ENCODE results near the gene ZNFX1.
"Not testable (repeated sequence)": the region's sequence is repeated elsewhere in the genome, so short reads cannot be mapped to it uniquely, and the experiment has no call there.

ZNFX1 gene

DNA sequence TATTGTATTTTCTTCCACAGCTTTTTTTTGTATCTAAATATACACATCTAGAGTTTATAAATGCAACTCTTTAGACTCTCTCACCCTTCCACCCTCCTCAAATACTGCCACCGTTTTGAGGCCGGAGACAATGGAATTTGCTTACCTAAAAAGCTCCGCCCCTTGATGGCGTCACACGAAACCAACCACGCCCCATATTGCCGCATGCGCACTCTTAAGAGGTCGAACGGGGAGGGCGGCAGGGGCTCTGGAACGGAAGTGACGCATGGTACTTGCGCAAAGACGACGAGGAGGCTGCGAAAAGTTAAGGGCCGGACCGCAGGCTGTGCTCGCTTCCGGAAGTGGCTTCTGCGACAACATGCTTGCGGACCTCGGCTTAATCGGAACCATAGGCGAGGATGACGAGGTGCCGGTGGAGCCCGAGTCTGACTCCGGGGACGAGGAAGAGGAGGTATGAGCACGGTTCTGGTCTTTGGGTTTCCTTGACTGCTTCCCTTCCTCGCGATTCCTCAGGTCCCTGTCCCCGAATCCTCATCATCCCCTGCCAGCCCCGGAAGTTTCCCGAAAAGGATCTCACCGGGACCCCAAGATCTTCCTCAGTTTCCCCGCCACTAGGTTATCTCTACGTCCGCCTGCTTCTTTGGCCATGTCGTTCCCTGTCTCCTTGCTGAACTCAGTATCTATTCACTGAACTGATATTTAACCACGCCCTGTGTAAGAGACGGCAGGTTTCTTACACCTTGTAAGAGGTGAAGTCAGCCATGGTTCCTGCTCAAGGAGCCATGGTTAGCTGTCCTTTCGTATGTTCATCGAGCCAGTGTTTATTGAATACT lies 58.5 kb downstream of the ZNFX1 start, which contains the start of gene DDX27:
Gene DDX27 (plus strand): TSS at position 326 of the 833 bp plus-strand sequence. CDS start 33 bp downstream, at position 359.
- H3K4me1 ChIP-seq (ENCODE audit: control insufficient read depth, insufficient read depth, low read length): peaks cover 10% of the 10 kb centered on the region
- H3K9ac ChIP-seq (ENCODE audit: low read length): peak within 1 kb of the TSS; percentile 95
- H3K27me3 ChIP-seq (replicated peaks; ENCODE audit: control insufficient read depth, insufficient read depth, low read length): no peaks in the 10 kb centered on the region
- peak; percentile 100 for DNase-seq (ENCODE audit: low read depth)
- peaks cover 28% of the 10 kb centered on the region for H3K36me3 ChIP-seq (ENCODE audit: control insufficient read depth, insufficient read depth, low read length, severe bottlenecking)
- H3K4me3 ChIP-seq (ENCODE audit: low read length): peak within 1 kb of the TSS; percentile 99
- H3K9me3 ChIP-seq (ENCODE audit: control insufficient read depth, low read length): no peaks in the 10 kb centered on the region

DNA sequence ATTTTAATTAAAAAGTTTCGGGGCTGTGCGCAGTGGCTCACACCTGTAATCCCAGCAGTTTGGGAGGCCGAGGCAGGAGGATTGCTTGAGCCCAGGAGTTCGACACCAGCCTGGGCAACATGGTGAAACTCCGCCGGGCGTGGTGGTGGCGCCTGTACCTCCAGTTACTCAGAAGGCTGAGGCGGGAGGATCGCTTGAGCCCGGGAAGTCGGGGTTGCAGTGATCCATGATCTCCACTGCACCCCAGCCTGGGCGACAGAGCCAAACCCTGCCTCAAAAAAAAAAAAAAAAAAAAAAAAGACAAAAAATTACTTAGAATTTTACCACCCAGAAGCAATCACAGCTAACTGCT lies 59.1 kb downstream of the ZNFX1 start:
- H3K4me3 ChIP-seq (ENCODE audit: low read length): peak overlapping the region; percentile 99
- H3K36me3 ChIP-seq (ENCODE audit: control insufficient read depth, insufficient read depth, low read length, severe bottlenecking): peaks cover 22% of the 10 kb centered on the region
- H3K9me3 ChIP-seq (ENCODE audit: control insufficient read depth, low read length); DNase-seq (ENCODE audit: low read depth); H3K4me1 ChIP-seq (ENCODE audit: control insufficient read depth, insufficient read depth, low read length); H3K27me3 ChIP-seq (replicated peaks; ENCODE audit: control insufficient read depth, insufficient read depth, low read length): not testable (repeated sequence)
- H3K9ac ChIP-seq (ENCODE audit: low read length): peak overlapping the region; percentile 95

GRCh38 chr20:49216991-49217578 lies 60.8 kb downstream of the ZNFX1 start:
- H3K9me3 ChIP-seq (ENCODE audit: control insufficient read depth, low read length): no peaks in the 10 kb centered on the region
- H3K36me3 ChIP-seq (ENCODE audit: control insufficient read depth, insufficient read depth, low read length, severe bottlenecking): peaks cover 8% of the 10 kb centered on the region
- H3K4me1 ChIP-seq (ENCODE audit: control insufficient read depth, insufficient read depth, low read length): peaks cover 10% of the 10 kb centered on the region
- H3K4me3 ChIP-seq (ENCODE audit: low read length): no peak overlapping the region
- no peaks in the 10 kb centered on the region for H3K27me3 ChIP-seq (replicated peaks; ENCODE audit: control insufficient read depth, insufficient read depth, low read length)
- peak; percentile 98 for DNase-seq (ENCODE audit: low read depth)
- H3K9ac ChIP-seq (ENCODE audit: low read length): peak overlapping the region; percentile 10

DNA sequence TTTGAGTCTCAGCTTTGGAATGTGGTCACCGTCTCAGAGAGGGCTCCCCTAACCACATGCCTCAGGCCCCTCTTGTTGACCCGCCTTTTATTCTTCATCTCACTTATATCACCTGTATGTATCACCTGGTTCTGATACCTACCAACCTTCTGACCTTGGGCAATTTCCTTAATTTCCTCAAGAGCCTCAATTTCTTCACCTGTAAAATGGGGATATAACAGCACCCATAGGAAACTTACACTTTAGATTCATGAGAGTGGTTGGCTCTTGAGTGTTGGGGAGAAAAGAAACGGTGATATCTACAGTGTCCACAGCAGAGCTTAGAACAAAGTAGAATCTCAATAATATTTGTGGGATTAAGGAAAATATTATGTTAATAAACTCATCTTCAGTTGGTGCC lies 62.6 kb downstream of the ZNFX1 start:
- Histone ChIP-seq H3K36me3 (ENCODE audit: control insufficient read depth, insufficient read depth, low read length, severe bottlenecking) (no peaks in the 10 kb centered on the region), H3K9me3 (ENCODE audit: control insufficient read depth, low read length) (peaks cover 3% of the 10 kb centered on the region), H3K4me3 (ENCODE audit: low read length) (no peak overlapping the region), H3K9ac (ENCODE audit: low read length) (no peak overlapping the region), H3K27me3 (replicated peaks; ENCODE audit: control insufficient read depth, insufficient read depth, low read length) (no peaks in the 10 kb centered on the region), H3K4me1 (ENCODE audit: control insufficient read depth, insufficient read depth, low read length) (peaks cover 12% of the 10 kb centered on the region)
- no peak for DNase-seq (ENCODE audit: low read depth)

- H3K36me3 ChIP-seq (ENCODE audit: control insufficient read depth, insufficient read depth, low read length, severe bottlenecking): no peaks in the 10 kb centered on the region
- H3K4me3 ChIP-seq (ENCODE audit: low read length): no peak overlapping the region
- no peaks in the 10 kb centered on the region for H3K27me3 ChIP-seq (replicated peaks; ENCODE audit: control insufficient read depth, insufficient read depth, low read length)
- H3K9ac ChIP-seq (ENCODE audit: low read length): no peak overlapping the region
- no peak for DNase-seq (ENCODE audit: low read depth)
- peaks cover 6% of the 10 kb centered on the region for H3K9me3 ChIP-seq (ENCODE audit: control insufficient read depth, low read length)
- peaks cover 8% of the 10 kb centered on the region for H3K4me1 ChIP-seq (ENCODE audit: control insufficient read depth, insufficient read depth, low read length)
Measured at GRCh38 chr20:49214571-49214970, 63.3 kb downstream of the ZNFX1 start.

GRCh38 chr20:49210757-49211110 lies 67.1 kb downstream of the ZNFX1 start:
- Histone ChIP-seq H3K9ac (ENCODE audit: low read length) (no peak overlapping the region), H3K4me1 (ENCODE audit: control insufficient read depth, insufficient read depth, low read length) (peaks cover 8% of the 10 kb centered on the region), H3K36me3 (ENCODE audit: control insufficient read depth, insufficient read depth, low read length, severe bottlenecking) (no peaks in the 10 kb centered on the region), H3K9me3 (ENCODE audit: control insufficient read depth, low read length) (peaks cover 6% of the 10 kb centered on the region), H3K4me3 (ENCODE audit: low read length) (no peak overlapping the region), H3K27me3 (replicated peaks; ENCODE audit: control insufficient read depth, insufficient read depth, low read length) (no peaks in the 10 kb centered on the region)
- peak; percentile 49 for DNase-seq (ENCODE audit: low read depth)

DNA sequence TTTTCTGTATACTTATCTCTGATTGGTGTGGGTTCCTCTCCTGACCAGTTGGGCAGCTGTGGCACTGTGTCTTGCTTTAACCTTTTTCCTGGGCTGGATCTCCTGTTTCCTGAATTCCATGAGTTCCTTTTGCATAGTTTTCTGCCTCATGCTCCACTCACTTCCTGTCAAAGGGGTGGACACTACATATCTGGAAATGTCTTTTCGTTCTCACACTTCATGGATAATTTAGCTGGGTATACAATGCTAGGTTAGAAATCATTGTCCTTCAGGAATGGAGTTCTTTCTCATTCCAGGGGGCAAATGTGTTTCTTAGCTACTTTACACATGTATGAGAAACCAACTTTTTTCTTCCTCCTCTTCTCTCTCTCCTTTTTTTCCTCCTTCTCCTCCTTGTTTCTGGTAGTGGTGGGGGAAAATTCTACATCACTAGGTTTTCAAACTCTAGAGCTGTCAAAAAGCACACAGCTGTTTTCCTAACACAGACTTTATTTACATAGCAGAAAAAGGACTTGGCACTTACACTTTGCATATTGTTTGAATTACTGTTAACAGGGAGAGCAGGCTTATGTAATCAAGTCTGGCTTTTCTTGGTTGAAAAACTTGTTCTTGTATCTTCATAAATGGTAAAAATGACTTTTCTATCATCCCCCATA lies 67.6 kb downstream of the ZNFX1 start:
- Histone ChIP-seq H3K36me3 (ENCODE audit: control insufficient read depth, insufficient read depth, low read length, severe bottlenecking) (no peaks in the 10 kb centered on the region), H3K9ac (ENCODE audit: low read length) (no peak overlapping the region), H3K4me3 (ENCODE audit: low read length) (no peak overlapping the region), H3K9me3 (ENCODE audit: control insufficient read depth, low read length) (peaks cover 6% of the 10 kb centered on the region), H3K4me1 (ENCODE audit: control insufficient read depth, insufficient read depth, low read length) (peaks cover 8% of the 10 kb centered on the region), H3K27me3 (replicated peaks; ENCODE audit: control insufficient read depth, insufficient read depth, low read length) (no peaks in the 10 kb centered on the region)
- DNase-seq (ENCODE audit: low read depth): peak; percentile 73

GRCh38 chr20:49207076-49207475 lies 70.8 kb downstream of the ZNFX1 start:
- Histone ChIP-seq H3K9ac (ENCODE audit: low read length) (no peak overlapping the region), H3K4me3 (ENCODE audit: low read length) (no peak overlapping the region), H3K4me1 (ENCODE audit: control insufficient read depth, insufficient read depth, low read length) (peaks cover 8% of the 10 kb centered on the region), H3K9me3 (ENCODE audit: control insufficient read depth, low read length) (peaks cover 6% of the 10 kb centered on the region), H3K27me3 (replicated peaks; ENCODE audit: control insufficient read depth, insufficient read depth, low read length) (no peaks in the 10 kb centered on the region), H3K36me3 (ENCODE audit: control insufficient read depth, insufficient read depth, low read length, severe bottlenecking) (no peaks in the 10 kb centered on the region)
- DNase-seq (ENCODE audit: low read depth): no peak

- H3K4me1 ChIP-seq (ENCODE audit: control insufficient read depth, insufficient read depth, low read length): no peaks in the 10 kb centered on the region
- H3K27me3 ChIP-seq (replicated peaks; ENCODE audit: control insufficient read depth, insufficient read depth, low read length): no peaks in the 10 kb centered on the region
- no peak for DNase-seq (ENCODE audit: low read depth)
- H3K9me3 ChIP-seq (ENCODE audit: control insufficient read depth, low read length): no peaks in the 10 kb centered on the region
- no peak overlapping the region for H3K9ac ChIP-seq (ENCODE audit: low read length)
- H3K36me3 ChIP-seq (ENCODE audit: control insufficient read depth, insufficient read depth, low read length, severe bottlenecking): no peaks in the 10 kb centered on the region
- no peak overlapping the region for H3K4me3 ChIP-seq (ENCODE audit: low read length)
Measured at GRCh38 chr20:49203746-49204145, 74.1 kb downstream of the ZNFX1 start.

GRCh38 chr20:49203011-49203410 lies 74.8 kb downstream of the ZNFX1 start:
- Histone ChIP-seq H3K4me3 (ENCODE audit: low read length) (no peak overlapping the region), H3K36me3 (ENCODE audit: control insufficient read depth, insufficient read depth, low read length, severe bottlenecking) (no peaks in the 10 kb centered on the region), H3K9me3 (ENCODE audit: control insufficient read depth, low read length) (no peaks in the 10 kb centered on the region), H3K9ac (ENCODE audit: low read length) (no peak overlapping the region), H3K27me3 (replicated peaks; ENCODE audit: control insufficient read depth, insufficient read depth, low read length) (no peaks in the 10 kb centered on the region), H3K4me1 (ENCODE audit: control insufficient read depth, insufficient read depth, low read length) (no peaks in the 10 kb centered on the region)
- DNase-seq (ENCODE audit: low read depth): no peak

- Histone ChIP-seq H3K9ac (ENCODE audit: low read length) (no peak overlapping the region), H3K9me3 (ENCODE audit: control insufficient read depth, low read length) (no peaks in the 10 kb centered on the region), H3K4me3 (ENCODE audit: low read length) (no peak overlapping the region), H3K27me3 (replicated peaks; ENCODE audit: control insufficient read depth, insufficient read depth, low read length) (no peaks in the 10 kb centered on the region), H3K36me3 (ENCODE audit: control insufficient read depth, insufficient read depth, low read length, severe bottlenecking) (no peaks in the 10 kb centered on the region), H3K4me1 (ENCODE audit: control insufficient read depth, insufficient read depth, low read length) (no peaks in the 10 kb centered on the region)
- no peak for DNase-seq (ENCODE audit: low read depth)
Measured at GRCh38 chr20:49199729-49200293, 78.0 kb downstream of the ZNFX1 start.
